KBM-7 (cell line): ENCODE data around the gene PTAFR.
A peak's percentile ranks its signal among the peaks of the same experiment; 100 is the strongest.
"Not testable (repeated sequence)": the region's sequence is repeated elsewhere in the genome, so short reads cannot be mapped to it uniquely, and the experiment has no call there.

Experiments used
- DNase-seq: peaks from one replicate; pipeline ENCODE4 v3.0.0-alpha.2; 2015
- in situ Hi-C: fragments of 300-500 bp; cut with MboI; formaldehyde crosslinking; loops from 2 replicates; pipeline ENCODE4 v1.14.3; 2020; ENCODE audit warnings: low sequenced_read_pairs, low pct_unique_long_range_greater_than_20kb, mixed read lengths

PTAFR gene

GRCh38 chr1:28147264-28148094 is 29.0 kb downstream of the PTAFR start:
- DNase-seq, result no peak
- in situ Hi-C loops, result no loop called here

GRCh38 chr1:28145728-28146127 is 30.8 kb downstream of the PTAFR start:
- in situ Hi-C loops, result no loop called here
- no peak for DNase-seq

GRCh38 chr1:28144203-28145135 is 32.0 kb downstream of the PTAFR start:
- DNase-seq, result no peak
- in situ Hi-C loops, result no loop called here

- in situ Hi-C loops, result no loop called here
- DNase-seq, result no peak
Observed at GRCh38 chr1:28143496-28144202, 32.8 kb downstream of the PTAFR start.

GRCh38 chr1:28141685-28142084 is 34.8 kb downstream of the PTAFR start:
- in situ Hi-C loops, result no loop called here
- no peak for DNase-seq

- in situ Hi-C loops, result not testable (repeated sequence)
- DNase-seq, result peak; percentile 42
Observed at GRCh38 chr1:28139866-28140265, 36.6 kb downstream of the PTAFR start.

GRCh38 chr1:28139025-28139712 is 37.3 kb downstream of the PTAFR start:
- DNase-seq, result no peak
- in situ Hi-C loops, result no loop called here

- DNase-seq, result no peak
Observed at GRCh38 chr1:28136922-28137613, 39.4 kb downstream of the PTAFR start.

GRCh38 chr1:28136169-28136921 is 40.1 kb downstream of the PTAFR start:
- in situ Hi-C loops, result no loop called here
- DNase-seq, result no peak

More at GRCh38 chr1:28136922-28137613, 39.4 kb downstream of the PTAFR start:
- in situ Hi-C loops, result no loop called here

- DNase-seq, result peak; percentile 79
- in situ Hi-C loops, result no loop called here
Observed at GRCh38 chr1:28135371-28136168, 40.9 kb downstream of the PTAFR start.

GRCh38 chr1:28134651-28135207 is 41.8 kb downstream of the PTAFR start:
- no peak for DNase-seq
- in situ Hi-C loops, result no loop called here

GRCh38 chr1:28132171-28133167 is 44.0 kb downstream of the PTAFR start:
- in situ Hi-C loops, result no loop called here

GRCh38 chr1:28130901-28131300 is 45.6 kb downstream of the PTAFR start:
- in situ Hi-C loops, result no loop called here
- no peak for DNase-seq

More at GRCh38 chr1:28132171-28133167, 44.0 kb downstream of the PTAFR start:
- peak; percentile 42 for DNase-seq

- in situ Hi-C loops, result no loop called here
- DNase-seq, result no peak
Observed at GRCh38 chr1:28129150-28129549, 47.3 kb downstream of the PTAFR start.

GRCh38 chr1:28127617-28128257 is 48.8 kb downstream of the PTAFR start:
- peak; percentile 59 for DNase-seq
- in situ Hi-C loops, result no loop called here
